Lung (tissue), 12 donors: ENCODE data around the gene MROH9. TPM values are rescaled to one million over a fixed set of nuclear protein-coding genes. Genes with fewer than 3 reads are reported as not detected.
"Not testable (repeated sequence)": the region's sequence is repeated elsewhere in the genome, so short reads cannot be mapped to it uniquely, and the experiment has no call there.

Experiments
- ATAC-seq: fragments of 200-7000 bp; cut with Tn5 transposase; one replicate; pipeline ENCODE4 v1.9.1; 2020; ENCODE audit warnings: moderate number of reproducible peaks; ENCODE audit not compliant: insufficient read depth, low FRiP score
- DNase-seq, 3 donors: peaks; one replicate each; pipeline ENCODE4 v3.0.0-alpha.2; 2013 to 2017
- H3K27ac ChIP-seq, 2 donors: one replicate each; pipeline ENCODE4 v1.5.1; 2013; ENCODE audit warnings: mild to moderate bottlenecking in 2 of 2, moderate library complexity in 2 of 2, control low read depth in 1 of 2, inconsistent platforms in 1 of 2, low read depth in 1 of 2, low read length in 1 of 2
- H3K27me3 ChIP-seq, 3 donors: one replicate each; pipeline ENCODE4 v1.5.1; 2013; ENCODE audit warnings: low read length in 2 of 3; ENCODE audit not compliant: control insufficient read depth in 3 of 3, insufficient read depth in 3 of 3
- H3K36me3 ChIP-seq, 4 donors: one replicate each; pipeline ENCODE4 v1.5.1; 2013; ENCODE audit warnings: low read length in 4 of 4, mild to moderate bottlenecking in 1 of 4, moderate library complexity in 1 of 4; ENCODE audit not compliant: control insufficient read depth in 4 of 4, insufficient read depth in 4 of 4
- H3K4me1 ChIP-seq, 5 donors: one replicate each; pipeline ENCODE4 v1.5.1; 2013; ENCODE audit warnings: low read length in 5 of 5, mild to moderate bottlenecking in 2 of 5, moderate library complexity in 1 of 5; ENCODE audit not compliant: control insufficient read depth in 5 of 5, insufficient read depth in 5 of 5
- H3K4me3 ChIP-seq: one replicate; pipeline ENCODE4 v1.5.1; 2013; ENCODE audit warnings: mild to moderate bottlenecking, control low read depth, moderate library complexity
- H3K9ac ChIP-seq, 2 donors: one replicate each; pipeline ENCODE4 v1.5.1; 2013; ENCODE audit warnings: low read length in 2 of 2, control low read depth in 1 of 2; ENCODE audit not compliant: insufficient read depth in 1 of 2
- H3K9me3 ChIP-seq, 4 donors: one replicate each; pipeline ENCODE4 v1.5.1; 2013; ENCODE audit warnings: low read length in 3 of 4, mild to moderate bottlenecking in 1 of 4, moderate library complexity in 1 of 4; ENCODE audit not compliant: control insufficient read depth in 4 of 4, insufficient read depth in 3 of 4
- CTCF ChIP-seq: IDR thresholded peaks from 2 replicates; pipeline ENCODE4 v1.5.1; 2012; ENCODE audit warnings: mild to moderate bottlenecking; ENCODE audit errors: control extremely low read depth, extremely low read depth
- WGBS, 2 donors: extraction: QIAGEN DNeasy Blood & Tissue Kit; methylation state at CpG; one replicate each; pipeline ENCODE4 v1.1.7; 2013; 5-methylcytosine and 5-hydroxymethylcytosine counted together
- polyA plus RNA-seq, 2 donors: library from polyadenylated mRNA; stranded (reverse); fragments of 200-250 nt; gene quantifications; one replicate each; pipeline ENCODE4 v1.2.1, GENCODE V29; 2013
- total RNA-seq, 2 donors: library from RNA; depleted of rRNA in 1 of 2; stranded (reverse); fragments of >200 nt in 1 of 2; gene quantifications; one replicate each; pipeline ENCODE4 v1.2.1, GENCODE V29; 2014 to 2021
- donor health status: control.
- donor health status: control.
- donor health status: Bipolar disorder and iron deficiency.
- donor health status: healthy.
- donor health status: DM: yes; HTN: yes; CAD: no.

Gene MROH9
- total and polyA plus RNA-seq, 4 donors, result 0.49 to 11.6 (median 2.1) TPM

- Histone ChIP-seq H3K36me3 (no peaks in the 10 kb centered on the region), H3K9me3 (no peaks in the 10 kb centered on the region), H3K9ac (no peak overlapping the region), H3K4me3 (no peak overlapping the region), H3K27me3 (no peaks in the 10 kb centered on the region), H3K4me1 (no peaks in the 10 kb centered on the region), H3K27ac (no peak overlapping the region)
- no peak for DNase-seq
- no peak for TF ChIP-seq CTCF
- ATAC-seq, result no peak
These were observed 25.1 kb upstream of the MROH9 start for GRCh38 chr1:170910273-170910672.

GRCh38 chr1:170917373-170917772 lies 18.0 kb upstream of the MROH9 start:
- peaks cover 0 to 11% (median 7%) of the 10 kb centered on the region in 4 donors for H3K9me3 ChIP-seq
- no peak overlapping the region for H3K9ac ChIP-seq
- ATAC-seq (no peak), DNase-seq (no peak)
- no peaks in the 10 kb centered on the region for H3K4me1 ChIP-seq
- 60 to 68% methylated on average over 3 of the region's 3 CpGs for WGBS, 2 donors
- no peaks in the 10 kb centered on the region for H3K36me3 ChIP-seq
- H3K27me3 ChIP-seq, result no peaks in the 10 kb centered on the region
- no peak overlapping the region for H3K27ac ChIP-seq
- no peak overlapping the region for H3K4me3 ChIP-seq
- TF ChIP-seq CTCF, result no peak

DNA sequence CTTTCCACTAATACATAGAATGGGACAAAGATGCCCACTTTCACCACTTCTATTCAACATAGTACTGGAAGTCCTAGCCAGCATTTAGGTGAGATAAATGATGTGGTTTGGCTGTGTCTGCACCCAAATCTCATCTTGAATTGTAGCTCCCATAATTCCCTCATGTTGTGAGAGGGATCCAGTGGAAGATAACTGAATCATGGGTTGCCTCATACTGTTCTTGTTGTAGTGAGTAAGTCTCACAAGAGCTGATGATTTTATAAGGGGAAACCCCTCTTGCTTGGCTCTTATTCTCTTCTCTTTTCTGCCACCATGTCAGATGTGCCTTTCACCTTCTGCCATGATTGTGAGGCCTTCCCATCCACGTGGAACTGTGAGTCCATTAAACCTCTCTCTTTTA lies 10.7 kb upstream of the MROH9 start:
- DNase-seq, H3K27me3 ChIP-seq, H3K4me1 ChIP-seq, ATAC-seq, H3K4me3 ChIP-seq, H3K9ac ChIP-seq, H3K27ac ChIP-seq, H3K36me3 ChIP-seq: not testable (repeated sequence)
- H3K9me3 ChIP-seq, result peaks cover 0 to 11% (median 7%) of the 10 kb centered on the region in 4 donors
- WGBS, 2 donors, result 45 to 56% methylated on average over 1 of the region's 1 CpG

DNA sequence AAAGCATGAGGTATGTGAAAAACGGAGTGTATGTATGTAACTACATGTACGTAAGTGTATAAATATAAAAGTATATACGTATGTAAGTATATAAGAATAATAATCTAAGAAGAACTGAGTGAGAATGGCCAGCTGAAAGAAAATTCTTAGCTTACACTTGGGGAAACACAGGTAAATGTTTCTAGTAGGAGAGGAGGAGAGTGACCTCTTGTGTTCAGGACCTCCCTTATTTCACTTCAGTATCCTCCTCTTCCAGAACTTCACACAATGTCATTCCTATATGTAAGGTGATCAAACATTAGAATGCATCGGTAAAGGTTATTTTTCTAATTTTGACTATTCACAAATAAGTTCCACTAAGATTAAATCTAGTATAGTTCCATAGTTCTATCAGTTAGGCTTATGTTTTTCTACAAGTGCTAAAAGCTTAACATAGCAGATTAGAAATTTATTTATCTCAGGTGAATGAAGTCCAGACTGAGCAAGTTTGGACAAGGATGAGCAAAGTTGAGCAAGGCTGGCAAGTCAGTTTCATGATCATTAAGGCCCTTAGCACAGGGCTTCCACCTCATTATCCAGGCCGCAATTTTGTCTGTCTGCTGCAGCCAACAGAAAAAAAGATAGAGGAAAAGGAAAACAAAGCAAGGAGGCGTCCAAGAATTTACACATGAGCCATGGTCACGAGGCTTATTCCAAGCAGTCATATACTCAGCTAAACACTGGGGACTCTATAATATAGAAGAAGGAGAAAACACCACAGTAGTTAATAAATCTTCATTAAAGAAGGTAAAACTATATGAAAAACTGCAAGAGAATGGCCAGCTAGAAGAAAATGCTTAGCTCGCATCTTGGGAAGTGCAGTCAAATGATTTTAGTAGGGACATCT lies 7.1 kb upstream of the MROH9 start:
- H3K9me3 ChIP-seq, result no peaks in the 10 kb centered on the region
- 76% methylated on average over 8 of the region's 8 CpGs for WGBS, 2 donors
- H3K9ac ChIP-seq, result no peak overlapping the region
- H3K27ac ChIP-seq, result no peak overlapping the region
- TF ChIP-seq CTCF, result no peak
- ATAC-seq (no peak), DNase-seq (peak in 1 of 3 donors; percentile 26)
- no peak overlapping the region for H3K4me3 ChIP-seq
- H3K4me1 ChIP-seq, result peaks cover 0 to 4% (median 2%) of the 10 kb centered on the region in 5 donors
- H3K36me3 ChIP-seq, result no peaks in the 10 kb centered on the region
- no peaks in the 10 kb centered on the region for H3K27me3 ChIP-seq
